Astrocyte (in vitro differentiated cells and primary cell): ENCODE data around the gene CD3E. TPM values are rescaled to one million over a fixed set of nuclear protein-coding genes. Genes with fewer than 3 reads are reported as not detected.

ENCODE experiments used
- DNase-seq: peaks from one replicate; pipeline ENCODE4 v3.0.0-alpha.2; 2010; ENCODE audit warnings: low read depth
- FAIRE-seq: peaks from 2 replicates; lab custom pipeline; 2011; peaks lifted over from hg19 to GRCh38; lab: Jason Lieb, UNC
- H2AFZ ChIP-seq: 2 replicates; pipeline ENCODE4 v1.6.0; 2012; ENCODE audit warnings: low read depth, low read length, inconsistent platforms
- H3K27ac ChIP-seq: 2 replicates; pipeline ENCODE4 v1.5.1; 2011; ENCODE audit warnings: low read depth, low read length, inconsistent platforms
- H3K27me3 ChIP-seq: 2 replicates; pipeline ENCODE4 v1.6.0; 2011; ENCODE audit warnings: low read length, inconsistent platforms; ENCODE audit not compliant: insufficient read depth
- H3K36me3 ChIP-seq: 2 replicates; pipeline ENCODE4 v1.5.1; 2011; ENCODE audit warnings: low read length, inconsistent platforms; ENCODE audit not compliant: insufficient read depth
- H3K4me1 ChIP-seq: 2 replicates; pipeline ENCODE4 v1.5.1; 2011; ENCODE audit warnings: low read length, inconsistent platforms; ENCODE audit not compliant: insufficient read depth
- H3K4me2 ChIP-seq: 2 replicates; pipeline ENCODE4 v1.6.0; 2012; ENCODE audit warnings: low read length, inconsistent platforms
- H3K4me3 ChIP-seq: 2 replicates; pipeline ENCODE4 v1.5.1; 2011; ENCODE audit warnings: low read depth, mild to moderate bottlenecking, low read length, inconsistent platforms; ENCODE audit not compliant: insufficient read depth
- H3K79me2 ChIP-seq: 2 replicates; pipeline ENCODE4 v1.6.0; 2012; ENCODE audit warnings: mild to moderate bottlenecking, low read length, inconsistent platforms; ENCODE audit not compliant: insufficient read depth
- H3K9ac ChIP-seq: 2 replicates; pipeline ENCODE4 v1.6.0; 2012; ENCODE audit warnings: mild to moderate bottlenecking, low read length, inconsistent platforms
- H3K9me3 ChIP-seq: 2 replicates; pipeline ENCODE4 v1.5.1; 2012; ENCODE audit warnings: low read depth, mild to moderate bottlenecking, low read length, inconsistent platforms; ENCODE audit not compliant: insufficient read depth
- H4K20me1 ChIP-seq: 2 replicates; pipeline ENCODE4 v1.6.0; 2012; ENCODE audit warnings: low read length, inconsistent platforms; ENCODE audit not compliant: insufficient read depth
- H3K27ac Mint-ChIP-seq: one replicate; pipeline ENCODE4 v1.8.0; 2021; ENCODE audit warnings: mild to moderate bottlenecking, mixed read lengths; ENCODE audit not compliant: unreplicated experiment
- H3K27me3 Mint-ChIP-seq: one replicate; pipeline ENCODE4 v1.8.0; 2021; ENCODE audit warnings: low read depth, mixed read lengths; ENCODE audit not compliant: unreplicated experiment
- H3K36me3 Mint-ChIP-seq: one replicate; pipeline ENCODE4 v1.8.0; 2021; ENCODE audit warnings: low read depth, mixed read lengths; ENCODE audit not compliant: unreplicated experiment
- H3K4me1 Mint-ChIP-seq: one replicate; pipeline ENCODE4 v1.8.0; 2021; ENCODE audit warnings: low read depth, mixed read lengths; ENCODE audit not compliant: unreplicated experiment
- H3K4me3 Mint-ChIP-seq: one replicate; pipeline ENCODE4 v1.8.0; 2021; ENCODE audit warnings: mild to moderate bottlenecking, moderate library complexity, mixed read lengths; ENCODE audit not compliant: unreplicated experiment
- H3K9me3 Mint-ChIP-seq: one replicate; pipeline ENCODE4 v1.8.0; 2021; ENCODE audit warnings: mild to moderate bottlenecking, mixed read lengths; ENCODE audit not compliant: unreplicated experiment
- EZH2 ChIP-seq: IDR thresholded peaks from 2 replicates; pipeline ENCODE4 v1.6.1; 2012; ENCODE audit warnings: mild to moderate bottlenecking, low read length, inconsistent platforms; ENCODE audit not compliant: insufficient read depth
- total RNA-seq: library from RNA; stranded (reverse); gene quantifications from 2 replicates; pipeline ENCODE4 v1.2.1, GENCODE V29; 2021
- TF ChIP-seq, protein P1 (sequence below): IDR thresholded peaks from 2 replicates; pipeline ENCODE4 v1.5.1; 2011; ENCODE audit warnings: low read depth, mild to moderate bottlenecking, inconsistent platforms, low read length, moderate library complexity; ENCODE audit not compliant: insufficient read depth

Gene CD3E
- total RNA-seq, 1 donor from 2014 or later: not detected

DNA sequence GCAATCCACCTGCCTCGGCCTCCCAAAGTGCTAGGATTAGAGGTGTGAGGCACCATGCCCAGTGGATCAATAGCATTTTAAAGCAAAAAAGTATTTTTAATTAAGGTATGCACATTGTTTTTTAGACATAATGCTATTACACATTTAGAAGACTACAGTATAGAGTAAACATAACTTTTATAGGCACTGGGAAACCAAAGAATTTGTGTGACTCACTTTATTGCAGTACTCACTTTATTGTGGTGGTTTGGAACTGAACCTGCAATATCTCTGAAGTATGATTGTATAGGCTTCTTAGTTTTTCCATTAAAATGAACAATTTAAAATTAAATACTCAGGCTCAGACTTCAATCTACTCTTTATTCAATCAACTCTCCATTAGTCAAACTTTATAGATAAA lies 17.5 kb upstream of the CD3E start:
- no peaks in the 10 kb centered on the region for H3K9me3 Mint-ChIP-seq
- no peak overlapping the region for H3K4me3 ChIP-seq
- H4K20me1 ChIP-seq: no peaks in the 10 kb centered on the region
- FAIRE-seq: no peak
- H3K4me2 ChIP-seq: no peak overlapping the region
- H3K36me3 ChIP-seq: no peaks in the 10 kb centered on the region
- H3K27me3 ChIP-seq: peaks cover 13% of the 10 kb centered on the region
- no peaks in the 10 kb centered on the region for H3K79me2 ChIP-seq
- no peak for TF ChIP-seq EZH2
- TF ChIP-seq, protein P1, sequence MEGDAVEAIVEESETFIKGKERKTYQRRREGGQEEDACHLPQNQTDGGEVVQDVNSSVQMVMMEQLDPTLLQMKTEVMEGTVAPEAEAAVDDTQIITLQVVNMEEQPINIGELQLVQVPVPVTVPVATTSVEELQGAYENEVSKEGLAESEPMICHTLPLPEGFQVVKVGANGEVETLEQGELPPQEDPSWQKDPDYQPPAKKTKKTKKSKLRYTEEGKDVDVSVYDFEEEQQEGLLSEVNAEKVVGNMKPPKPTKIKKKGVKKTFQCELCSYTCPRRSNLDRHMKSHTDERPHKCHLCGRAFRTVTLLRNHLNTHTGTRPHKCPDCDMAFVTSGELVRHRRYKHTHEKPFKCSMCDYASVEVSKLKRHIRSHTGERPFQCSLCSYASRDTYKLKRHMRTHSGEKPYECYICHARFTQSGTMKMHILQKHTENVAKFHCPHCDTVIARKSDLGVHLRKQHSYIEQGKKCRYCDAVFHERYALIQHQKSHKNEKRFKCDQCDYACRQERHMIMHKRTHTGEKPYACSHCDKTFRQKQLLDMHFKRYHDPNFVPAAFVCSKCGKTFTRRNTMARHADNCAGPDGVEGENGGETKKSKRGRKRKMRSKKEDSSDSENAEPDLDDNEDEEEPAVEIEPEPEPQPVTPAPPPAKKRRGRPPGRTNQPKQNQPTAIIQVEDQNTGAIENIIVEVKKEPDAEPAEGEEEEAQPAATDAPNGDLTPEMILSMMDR: no peak
- no peak overlapping the region for H2AFZ ChIP-seq
- H3K27me3 Mint-ChIP-seq: peaks cover 13% of the 10 kb centered on the region
- H3K9ac ChIP-seq: no peak overlapping the region
- H3K9me3 ChIP-seq: no peaks in the 10 kb centered on the region
- no peak overlapping the region for H3K27ac ChIP-seq
- no peaks in the 10 kb centered on the region for H3K4me1 Mint-ChIP-seq
- no peak overlapping the region for H3K4me3 Mint-ChIP-seq
- H3K36me3 Mint-ChIP-seq: no peaks in the 10 kb centered on the region
- H3K27ac Mint-ChIP-seq: no peak overlapping the region
- DNase-seq: peak; percentile 26
- H3K4me1 ChIP-seq: no peaks in the 10 kb centered on the region

- Mint-ChIP-seq H3K36me3 (no peaks in the 10 kb centered on the region), H3K4me1 (no peaks in the 10 kb centered on the region), H3K4me3 (no peak overlapping the region), H3K9me3 (no peaks in the 10 kb centered on the region), H3K27me3 (peaks cover 12% of the 10 kb centered on the region), H3K27ac (no peak overlapping the region)
- Histone ChIP-seq H3K4me2 (no peak overlapping the region), H3K36me3 (no peaks in the 10 kb centered on the region), H4K20me1 (no peaks in the 10 kb centered on the region), H3K79me2 (no peaks in the 10 kb centered on the region), H3K4me1 (no peaks in the 10 kb centered on the region), H3K9me3 (no peaks in the 10 kb centered on the region), H3K27ac (no peak overlapping the region), H2AFZ (no peak overlapping the region), H3K9ac (no peak overlapping the region), H3K4me3 (no peak overlapping the region), H3K27me3 (peaks cover 13% of the 10 kb centered on the region)
- no peak for DNase-seq
- FAIRE-seq: no peak
- TF ChIP-seq, protein P1: no peak
- no peak for TF ChIP-seq EZH2
Measured at GRCh38 chr11:118289401-118289800, 15.1 kb upstream of the CD3E start.

DNA sequence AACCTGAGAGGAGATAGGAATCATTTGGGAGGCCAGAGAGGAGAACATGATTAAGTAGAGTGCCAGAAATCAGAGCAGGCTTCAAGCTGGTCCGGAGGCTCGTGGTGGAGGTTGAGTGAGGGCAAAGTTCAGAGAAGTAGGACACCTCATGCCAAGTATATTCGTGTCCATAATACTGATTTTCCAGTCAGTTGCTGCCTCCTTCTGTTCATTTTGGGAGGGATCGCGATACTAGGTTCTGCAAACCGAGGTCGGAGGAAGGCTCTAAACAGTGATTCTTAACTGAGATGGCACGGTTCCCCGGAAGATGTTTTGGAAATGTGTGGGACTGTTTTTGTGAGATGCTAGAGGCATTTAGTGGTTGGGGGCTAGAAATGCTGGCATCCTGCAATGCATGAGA lies 13.6 kb upstream of the CD3E start:
- Histone ChIP-seq H3K9me3 (no peaks in the 10 kb centered on the region), H3K27ac (no peak overlapping the region), H3K9ac (no peak overlapping the region), H3K4me1 (no peaks in the 10 kb centered on the region), H3K4me2 (no peak overlapping the region), H3K27me3 (peaks cover 16% of the 10 kb centered on the region), H3K36me3 (no peaks in the 10 kb centered on the region), H3K4me3 (no peak overlapping the region), H2AFZ (no peak overlapping the region), H3K79me2 (no peaks in the 10 kb centered on the region), H4K20me1 (no peaks in the 10 kb centered on the region)
- Mint-ChIP-seq H3K4me1 (no peaks in the 10 kb centered on the region), H3K27me3 (peaks cover 17% of the 10 kb centered on the region), H3K4me3 (no peak overlapping the region), H3K27ac (no peak overlapping the region), H3K9me3 (no peaks in the 10 kb centered on the region), H3K36me3 (no peaks in the 10 kb centered on the region)
- TF ChIP-seq, protein P1: no peak
- TF ChIP-seq EZH2: no peak
- DNase-seq: no peak
- no peak for FAIRE-seq
